DMS114 treated with DMSO at 0.1 percent for 48 hours (cell line): ENCODE data around the gene NPM1.

Experiments used
- DNase-seq: peaks from one replicate; lab custom pipeline; 2025; ENCODE audit not compliant: unreplicated experiment; lab: John Stamatoyannopoulos, UW

NPM1 gene

DNA sequence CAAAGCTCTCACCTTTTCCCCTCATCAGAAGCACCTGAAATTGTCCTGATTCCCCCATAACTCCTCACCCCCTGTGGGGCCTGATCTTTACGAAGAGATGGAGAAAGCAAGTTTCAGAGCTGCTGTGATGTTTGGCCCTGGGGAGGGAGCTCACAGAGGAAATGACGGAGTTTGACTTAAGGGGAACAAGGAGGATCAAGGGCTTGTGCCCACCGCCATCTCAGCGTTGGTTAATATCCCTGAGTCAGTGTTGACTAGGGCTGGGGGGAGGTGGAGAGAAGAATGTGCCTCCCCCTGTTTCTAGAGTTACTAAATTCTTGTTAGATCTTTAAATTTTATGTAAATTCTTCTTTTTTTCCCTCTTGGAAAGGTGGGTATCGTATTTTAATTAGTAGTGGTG is 59.6 kb downstream of the NPM1 start:
- no peak for DNase-seq

DNA sequence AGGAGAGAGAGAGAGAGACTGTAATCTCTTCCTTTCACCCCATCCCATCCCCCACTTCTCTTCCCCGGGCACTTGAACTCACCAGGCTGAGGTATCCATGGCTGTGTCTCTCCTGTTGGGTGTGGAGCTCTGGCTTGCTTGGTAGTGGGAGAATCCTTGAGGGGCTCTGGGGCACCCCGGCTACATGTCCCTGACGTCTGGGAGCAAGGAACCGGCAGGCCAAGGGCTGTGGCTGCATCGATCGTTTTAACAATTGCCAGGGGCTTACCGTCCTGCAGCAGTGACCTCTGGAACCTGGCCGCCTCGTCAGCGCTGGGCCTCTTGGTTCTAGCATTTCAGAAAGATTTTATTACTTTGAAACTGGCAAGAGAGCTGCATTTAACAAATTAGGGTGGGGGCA is 61.8 kb downstream of the NPM1 start:
- no peak for DNase-seq

DNA sequence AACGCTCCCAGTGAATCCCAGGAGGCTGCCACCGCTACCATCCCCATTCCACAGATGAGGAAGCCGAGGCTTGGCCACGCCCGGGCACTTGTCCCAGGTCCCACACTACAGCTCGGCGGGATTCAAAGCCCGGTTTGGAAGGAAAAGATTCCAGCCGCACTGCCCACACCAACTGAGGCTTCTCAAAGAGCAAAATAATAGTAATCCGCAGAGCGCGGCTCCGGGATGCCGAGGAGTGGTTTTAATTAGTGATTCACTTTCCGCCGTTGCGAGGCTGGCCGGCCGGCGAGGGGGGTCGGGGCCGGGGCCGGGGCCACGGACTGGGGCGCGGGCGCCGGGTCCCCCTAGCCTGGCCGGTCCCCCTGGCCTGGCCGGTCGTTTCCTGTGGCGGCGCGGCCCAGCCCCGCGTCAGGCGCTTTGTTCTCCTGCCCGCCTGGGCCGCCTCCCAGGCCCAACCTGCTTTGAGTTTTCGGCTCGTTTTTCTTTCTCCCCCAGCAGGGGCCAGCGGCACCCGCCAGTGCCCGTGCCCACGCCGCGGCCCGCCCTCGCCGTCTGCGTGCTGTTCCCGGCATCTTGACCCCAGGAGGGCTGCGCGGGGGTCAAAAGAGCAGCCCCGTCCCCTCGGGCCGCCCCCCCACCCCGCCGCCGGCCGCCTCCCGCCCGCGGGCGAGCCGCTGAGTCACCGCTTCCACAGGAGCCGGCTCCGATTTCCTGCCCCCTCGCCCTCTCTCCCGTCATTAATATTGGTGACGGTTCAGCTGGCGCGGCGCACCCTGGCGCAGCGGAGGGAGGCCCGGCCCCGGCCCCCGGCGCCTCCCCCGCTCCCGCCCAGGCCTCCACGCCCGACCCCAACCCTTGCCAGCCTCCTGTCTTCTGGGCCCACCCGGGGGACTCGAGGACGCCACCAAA is 63.0 kb downstream of the NPM1 start:
- DNase-seq: no peak

DNA sequence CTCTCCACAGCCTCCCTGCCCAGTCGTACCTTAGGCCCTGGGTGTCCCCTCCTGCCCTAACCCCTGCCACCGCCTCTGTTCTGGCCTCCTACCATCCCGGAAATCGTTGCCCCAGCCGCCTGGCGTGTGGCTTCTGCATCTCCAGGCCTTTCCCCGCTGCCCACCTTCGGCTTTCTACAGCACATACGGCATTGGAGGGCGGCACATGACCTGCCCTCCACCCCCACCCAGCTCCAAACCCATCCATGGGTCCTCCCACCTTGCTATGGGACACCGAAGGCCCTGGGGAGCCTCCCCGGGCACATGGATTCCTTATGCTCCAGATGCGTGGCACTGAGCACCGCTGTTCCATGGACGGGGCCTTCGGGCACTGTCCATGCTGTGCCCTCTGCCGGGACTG is 63.8 kb downstream of the NPM1 start:
- no peak for DNase-seq

DNA sequence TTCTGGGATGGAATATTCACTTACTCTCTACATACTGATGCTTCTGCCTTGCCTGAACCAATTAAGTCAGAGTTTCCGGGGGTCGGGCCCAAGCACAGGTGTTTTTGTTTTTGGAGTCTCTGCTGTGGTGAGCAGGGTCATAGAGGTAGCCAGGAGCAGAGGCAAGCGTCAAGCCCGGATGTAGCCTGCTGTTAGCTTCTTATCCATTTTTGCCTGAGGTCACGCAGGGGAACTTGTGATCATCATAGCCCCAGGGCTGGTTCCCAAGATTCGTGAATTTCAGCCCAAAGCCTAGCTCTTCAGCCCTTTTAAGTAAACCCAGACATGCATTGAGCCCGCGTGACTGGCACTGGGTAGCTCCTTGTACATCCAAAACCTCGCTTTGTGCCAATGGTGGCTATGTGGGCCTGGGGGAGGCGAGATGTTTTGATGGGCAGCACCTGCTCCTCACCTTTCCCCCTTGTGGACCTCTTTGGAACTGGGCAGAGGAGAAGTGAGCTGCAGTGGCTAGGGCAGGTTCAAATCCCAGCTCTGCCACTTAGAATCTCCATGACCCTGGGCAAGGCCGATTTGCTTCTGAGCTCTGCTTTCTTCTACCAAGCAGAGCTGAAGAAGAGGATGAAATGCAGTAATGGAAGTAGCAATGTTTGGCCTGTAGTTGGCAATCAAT is 65.5 kb downstream of the NPM1 start:
- no peak for DNase-seq

DNA sequence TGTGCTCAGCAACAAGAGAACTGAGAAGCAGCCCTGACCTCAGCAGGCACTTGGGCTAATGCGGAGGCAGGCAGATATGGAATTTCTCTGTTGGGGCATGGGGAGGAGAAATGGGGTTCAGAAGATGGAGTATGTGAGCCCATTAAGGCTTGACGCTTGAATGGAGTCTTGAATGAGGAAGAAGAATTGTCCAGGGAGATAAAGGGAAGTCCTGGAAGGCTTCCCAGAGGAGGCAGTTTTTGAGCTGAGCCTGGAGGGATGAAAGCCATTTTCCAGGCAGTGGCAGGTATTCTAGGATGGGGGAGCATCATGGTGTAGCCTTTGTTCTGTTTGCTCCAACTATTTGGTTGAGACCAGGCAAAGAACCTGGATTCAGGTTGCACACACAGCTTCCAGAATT is 66.3 kb downstream of the NPM1 start:
- no peak for DNase-seq

DNA sequence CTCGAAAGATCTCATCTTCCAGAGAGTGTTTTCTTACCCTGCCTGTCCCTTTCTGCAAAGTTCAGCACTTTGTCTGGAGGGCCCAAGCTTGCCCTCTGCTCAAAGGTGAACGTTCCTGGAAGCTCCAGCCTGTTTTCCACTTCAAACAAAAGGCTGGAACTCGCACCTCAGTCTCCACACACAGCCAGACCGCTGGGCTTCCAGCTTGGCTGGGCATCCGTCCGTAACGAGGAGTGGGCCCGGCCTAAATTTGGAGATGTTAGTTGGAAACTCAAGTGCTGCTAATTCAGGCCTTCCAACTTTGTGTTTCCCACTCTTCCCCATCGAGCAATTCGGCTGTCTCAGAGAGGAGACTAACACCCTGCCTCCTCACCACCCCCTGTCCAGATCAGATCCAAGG is 66.9 kb downstream of the NPM1 start:
- DNase-seq: no peak

DNA sequence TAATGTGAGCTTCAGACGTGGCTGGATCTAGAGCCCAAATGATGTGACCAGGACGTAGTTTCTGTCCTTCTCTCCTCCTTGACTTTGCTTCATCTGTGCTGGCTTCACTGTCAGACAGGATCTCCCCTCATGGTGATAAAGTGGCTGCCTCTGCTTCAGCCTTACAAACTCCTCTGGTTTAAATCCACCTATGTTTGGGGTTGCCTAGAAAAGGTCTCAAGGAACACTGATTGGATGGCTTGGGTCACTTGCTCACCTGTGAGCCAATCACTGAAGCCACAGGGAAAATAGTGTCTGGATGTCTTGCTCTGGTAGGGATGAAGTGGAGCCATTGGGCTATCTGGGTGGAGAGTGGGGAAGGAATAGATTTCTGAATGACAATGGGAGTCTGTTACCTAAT is 67.9 kb downstream of the NPM1 start:
- DNase-seq: no peak

DNA sequence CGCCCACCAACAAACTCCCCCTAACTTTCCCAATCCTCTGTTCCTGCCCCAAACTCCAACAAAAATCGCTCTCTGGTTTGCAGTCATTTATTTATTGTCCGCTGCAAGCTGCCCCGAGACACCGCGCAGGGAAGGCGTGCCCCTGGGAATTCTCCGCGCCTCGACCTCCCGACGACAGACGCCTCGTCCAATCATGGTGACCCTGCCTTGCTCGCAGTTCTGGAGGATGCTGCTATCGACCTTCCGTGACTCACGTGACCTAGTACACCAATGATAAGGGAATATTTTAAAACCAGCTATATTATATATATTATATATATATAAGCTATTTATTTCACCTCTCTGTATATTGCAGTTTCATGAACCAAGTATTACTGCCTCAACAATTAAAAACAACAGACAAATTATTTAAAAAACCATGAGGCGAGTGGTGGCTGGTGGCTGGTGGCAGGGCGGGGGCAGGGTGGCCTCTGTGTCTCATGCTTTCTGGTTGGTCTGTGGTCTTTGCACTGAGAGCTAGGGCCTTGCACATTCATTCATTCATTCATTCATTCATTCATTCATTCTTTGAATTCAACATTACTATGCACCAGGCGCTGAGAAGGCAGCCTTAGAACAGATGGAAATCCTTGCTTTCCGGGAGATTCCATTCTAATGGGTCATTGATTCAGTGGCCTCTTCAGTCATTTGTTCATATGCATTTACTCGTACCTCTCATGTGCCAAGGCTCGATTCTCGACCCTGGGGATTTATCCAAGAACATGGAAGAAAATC is 69.7 kb downstream of the NPM1 start:
- DNase-seq: no peak

DNA sequence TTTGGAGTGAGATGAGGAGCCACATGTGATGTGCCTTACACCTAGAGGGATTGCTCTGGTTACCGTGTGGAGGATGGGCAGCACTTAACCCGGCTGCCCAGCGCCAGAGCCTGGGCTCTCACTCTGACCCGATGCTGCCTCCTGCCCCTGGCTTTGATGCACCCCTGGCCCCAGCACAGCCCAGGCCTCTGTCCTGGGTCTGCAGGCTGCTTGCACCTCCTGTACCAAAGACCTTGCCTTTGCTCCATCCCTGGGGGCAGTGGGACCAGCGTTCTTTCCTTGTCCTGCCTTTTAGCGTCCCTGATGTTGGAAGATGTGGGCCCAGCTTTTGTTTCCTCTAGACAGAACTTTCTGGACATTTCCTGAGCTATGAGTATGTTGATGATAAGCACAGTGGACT is 72.2 kb downstream of the NPM1 start:
- no peak for DNase-seq
